Esophagus muscularis mucosa (tissue), 4 donors: ENCODE measurements around the gene PRKCQ. TPM values are rescaled to one million over a fixed set of nuclear protein-coding genes. Genes with fewer than 3 reads are reported as not detected.

Experiments
- DNase-seq: peaks from one replicate; pipeline ENCODE4 v3.0.0-alpha.2; 2017; ENCODE audit errors: extremely low spot score
- H3K27ac ChIP-seq, 4 donors: fragments of 200-600 bp; sonication (generic); replicated peaks in 1 of 4; 1 replicate in 3 of 4; 2 replicates in 1 of 4; pipeline ENCODE4 v1.5.1; 2016 to 2019; ENCODE audit warnings: mild to moderate bottlenecking in 1 of 4
- H3K27me3 ChIP-seq, 4 donors: fragments of 200-600 bp; sonication (generic); one replicate each; pipeline versions ENCODE4 v1.5.1 to v1.6.0; 2016 to 2019
- H3K36me3 ChIP-seq, 4 donors: fragments of 200-600 bp; sonication (generic); one replicate each; pipeline ENCODE4 v1.5.1; 2016 to 2019
- H3K4me1 ChIP-seq, 4 donors: fragments of 200-600 bp; sonication (generic); one replicate each; pipeline ENCODE4 v1.5.1; 2016 to 2019
- H3K4me3 ChIP-seq, 4 donors: fragments of 200-600 bp; sonication (generic); 1 replicate in 2 of 4; 2 replicates in 2 of 4; pipeline ENCODE4 v1.5.1; 2016 to 2019; ENCODE audit warnings: mild to moderate bottlenecking in 4 of 4, moderate library complexity in 1 of 4
- H3K9me3 ChIP-seq, 4 donors: fragments of 200-600 bp; sonication (generic); 1 replicate in 3 of 4; 2 replicates in 1 of 4; pipeline ENCODE4 v1.5.1; 2016 to 2019
- EP300 ChIP-seq: sonication (generic); formaldehyde crosslinking; IDR thresholded peaks from one replicate; pipeline ENCODE4 v1.6.1; 2017; ENCODE audit warnings: antibody characterized with exemption
- POLR2A ChIP-seq: fragments of 450-650 bp; IDR thresholded peaks from one replicate; pipeline ENCODE4 v1.6.1; 2017; ENCODE audit warnings: antibody characterized with exemption, moderate library complexity, mild to moderate bottlenecking, low read depth
- POLR2AphosphoS5 ChIP-seq, 2 donors: sonication (generic); formaldehyde crosslinking; IDR thresholded peaks; one replicate each; pipeline ENCODE4 v1.6.1; 2017; ENCODE audit warnings: antibody characterized with exemption in 2 of 2
- WGBS: methylation state at CpG from one replicate; pipeline ENCODE4 v1.1.5; 2018; 5-methylcytosine and 5-hydroxymethylcytosine counted together
- intact Hi-C: fragments of 100-400 bp; cut with DNase I; formaldehyde crosslinking; loops from one replicate; pipeline ENCODE4 v1.15.1; 2023
- total RNA-seq, 4 donors: library from RNA; depleted of rRNA; stranded (reverse); fragments of >200 nt; gene quantifications; one replicate each; pipeline versions ENCODE4 v1.1.0 to v1.2.1, GENCODE V29; 2016
- TF ChIP-seq, protein P1 (sequence below), 3 experiments: fragments of 200-600 bp in 2 of 3; fragments of 450-650 bp in 1 of 3; sonication (generic) in 2 of 3; IDR thresholded peaks; one replicate each; pipeline ENCODE4 v1.5.1; 2017 to 2019; ENCODE audit warnings: antibody characterized with exemption in 3 of 3, mild to moderate bottlenecking in 2 of 3, moderate library complexity in 1 of 3

PRKCQ gene
- total RNA-seq, 4 donors from 2014 or later = 4.6 to 9.4 (median 6.8) TPM

DNA sequence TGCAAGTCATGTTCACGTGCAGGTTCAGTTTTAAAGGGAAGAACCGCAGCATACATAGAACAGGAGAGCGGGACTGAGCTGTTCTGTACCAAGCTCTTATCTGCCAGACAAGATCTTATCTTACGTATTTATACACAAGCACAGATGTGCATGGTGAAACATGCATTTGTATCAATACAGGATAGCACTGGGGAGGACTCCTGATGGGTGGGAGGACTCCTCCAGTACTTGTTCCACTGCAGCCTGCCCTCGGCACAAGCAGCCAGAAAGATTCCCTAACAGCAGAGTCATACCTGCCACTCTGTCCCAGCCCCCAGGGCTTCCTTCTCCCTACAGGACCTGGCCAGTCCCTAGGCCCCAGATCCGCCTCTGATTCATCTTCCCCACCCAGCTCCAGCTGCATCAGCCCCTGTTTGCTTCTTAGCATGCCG lies 13.2 kb upstream of the PRKCQ start:
- H3K36me3 ChIP-seq = no peaks in the 10 kb centered on the region
- no peak overlapping the region for H3K27ac ChIP-seq
- intact Hi-C loops = no loop called here
- no peak for TF ChIP-seq POLR2AphosphoS5 (IDR thresholded peaks at IDR 0.05)
- TF ChIP-seq, protein P1, sequence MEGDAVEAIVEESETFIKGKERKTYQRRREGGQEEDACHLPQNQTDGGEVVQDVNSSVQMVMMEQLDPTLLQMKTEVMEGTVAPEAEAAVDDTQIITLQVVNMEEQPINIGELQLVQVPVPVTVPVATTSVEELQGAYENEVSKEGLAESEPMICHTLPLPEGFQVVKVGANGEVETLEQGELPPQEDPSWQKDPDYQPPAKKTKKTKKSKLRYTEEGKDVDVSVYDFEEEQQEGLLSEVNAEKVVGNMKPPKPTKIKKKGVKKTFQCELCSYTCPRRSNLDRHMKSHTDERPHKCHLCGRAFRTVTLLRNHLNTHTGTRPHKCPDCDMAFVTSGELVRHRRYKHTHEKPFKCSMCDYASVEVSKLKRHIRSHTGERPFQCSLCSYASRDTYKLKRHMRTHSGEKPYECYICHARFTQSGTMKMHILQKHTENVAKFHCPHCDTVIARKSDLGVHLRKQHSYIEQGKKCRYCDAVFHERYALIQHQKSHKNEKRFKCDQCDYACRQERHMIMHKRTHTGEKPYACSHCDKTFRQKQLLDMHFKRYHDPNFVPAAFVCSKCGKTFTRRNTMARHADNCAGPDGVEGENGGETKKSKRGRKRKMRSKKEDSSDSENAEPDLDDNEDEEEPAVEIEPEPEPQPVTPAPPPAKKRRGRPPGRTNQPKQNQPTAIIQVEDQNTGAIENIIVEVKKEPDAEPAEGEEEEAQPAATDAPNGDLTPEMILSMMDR (IDR thresholded peaks at IDR 0.05) = no peak
- no peak for TF ChIP-seq EP300
- TF ChIP-seq POLR2A = no peak
- no peaks in the 10 kb centered on the region for H3K9me3 ChIP-seq
- H3K4me3 ChIP-seq = no peak overlapping the region
- no peak for DNase-seq
- peaks cover 0 to 12% (median 0%) of the 10 kb centered on the region in 4 donors for H3K27me3 ChIP-seq
- WGBS = 92% methylated on average over 7 of the region's 7 CpGs
- H3K4me1 ChIP-seq = no peaks in the 10 kb centered on the region

DNA sequence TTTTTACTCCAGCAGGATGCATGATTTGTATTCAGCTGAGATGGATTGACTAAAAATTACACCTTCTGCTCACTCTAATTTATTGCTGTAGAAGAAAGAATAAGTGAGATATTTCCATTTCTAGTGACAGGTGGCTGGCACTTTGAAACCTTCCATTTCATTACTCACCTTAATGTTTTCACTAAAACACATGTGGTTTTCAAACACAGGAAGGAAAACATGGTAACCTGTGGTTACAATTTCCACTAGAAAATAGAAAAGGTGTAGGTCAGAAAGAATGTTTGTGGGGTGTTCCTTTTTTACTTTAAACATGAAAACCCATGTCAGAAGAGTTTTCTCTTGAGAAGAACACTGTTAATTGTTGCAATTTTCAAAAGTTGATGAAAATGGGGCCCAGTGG lies 12.0 kb upstream of the PRKCQ start:
- no peak for DNase-seq
- TF ChIP-seq, protein P1 (IDR thresholded peaks at IDR 0.05) = no peak
- no peak for TF ChIP-seq EP300
- no peak for TF ChIP-seq POLR2A
- TF ChIP-seq POLR2AphosphoS5 (IDR thresholded peaks at IDR 0.05) = no peak
- H3K27ac ChIP-seq = no peak overlapping the region
- H3K27me3 ChIP-seq = peaks cover 0 to 12% (median 0%) of the 10 kb centered on the region in 4 donors
- H3K4me1 ChIP-seq = no peaks in the 10 kb centered on the region
- no peaks in the 10 kb centered on the region for H3K36me3 ChIP-seq
- no peaks in the 10 kb centered on the region for H3K9me3 ChIP-seq
- intact Hi-C loops = no loop called here
- H3K4me3 ChIP-seq = no peak overlapping the region

DNA sequence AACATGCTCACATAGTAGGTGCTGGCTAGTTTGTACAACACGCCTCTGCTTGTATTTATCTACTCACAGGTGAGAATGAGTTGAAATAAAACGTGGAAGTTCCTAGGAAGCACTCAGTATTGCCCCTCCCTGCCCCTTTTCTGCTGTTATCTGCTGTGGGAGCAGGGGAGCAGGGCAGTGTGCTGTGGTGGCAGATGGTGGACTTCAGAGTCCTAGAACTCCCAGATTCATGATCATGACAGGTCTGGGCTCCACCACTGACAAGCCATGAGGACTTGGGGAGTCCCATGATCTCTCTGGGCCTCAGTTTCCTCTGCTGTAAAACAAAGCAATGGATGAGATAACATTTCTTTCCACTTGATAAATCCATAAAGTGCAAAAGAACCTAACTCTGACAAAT lies 11.6 kb upstream of the PRKCQ start:
- H3K27me3 ChIP-seq = peaks cover 0 to 12% (median 0%) of the 10 kb centered on the region in 4 donors
- no peaks in the 10 kb centered on the region for H3K9me3 ChIP-seq
- 71% methylated on average over 2 of the region's 2 CpGs for WGBS
- intact Hi-C loops = no loop called here
- TF ChIP-seq, protein P1 (IDR thresholded peaks at IDR 0.05) = no peak
- TF ChIP-seq EP300 = no peak
- no peak for TF ChIP-seq POLR2AphosphoS5 (IDR thresholded peaks at IDR 0.05)
- no peak for TF ChIP-seq POLR2A
- no peak overlapping the region for H3K4me3 ChIP-seq
- H3K27ac ChIP-seq = no peak overlapping the region
- DNase-seq = no peak
- no peaks in the 10 kb centered on the region for H3K4me1 ChIP-seq
- H3K36me3 ChIP-seq = no peaks in the 10 kb centered on the region

DNA sequence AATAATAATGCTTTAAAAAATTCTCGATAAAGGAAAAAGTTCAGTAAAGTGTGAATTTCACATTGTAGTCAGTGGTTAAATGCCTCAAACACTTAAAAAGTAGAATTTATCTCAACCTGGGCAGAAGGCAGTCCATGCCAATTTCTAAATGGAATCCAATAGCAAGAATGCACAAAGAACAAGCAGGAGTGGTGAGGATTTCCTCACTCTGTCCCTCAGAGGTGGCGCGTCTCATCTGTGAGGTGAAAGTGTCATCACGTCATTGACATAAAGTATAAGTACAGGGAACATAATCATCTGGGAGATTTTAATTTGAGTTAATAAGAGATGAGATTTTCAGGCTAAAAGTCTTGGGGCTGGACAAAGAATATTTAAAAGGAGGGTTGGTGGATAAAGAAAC lies 10.0 kb upstream of the PRKCQ start:
- H3K4me3 ChIP-seq = no peak overlapping the region
- no peaks in the 10 kb centered on the region for H3K36me3 ChIP-seq
- intact Hi-C loops = no loop called here
- H3K9me3 ChIP-seq = no peaks in the 10 kb centered on the region
- H3K4me1 ChIP-seq = no peaks in the 10 kb centered on the region
- peaks cover 0 to 12% (median 0%) of the 10 kb centered on the region in 4 donors for H3K27me3 ChIP-seq
- DNase-seq = no peak
- 95% methylated on average over 4 of the region's 4 CpGs for WGBS
- TF ChIP-seq, protein P1 (IDR thresholded peaks at IDR 0.05) = no peak
- TF ChIP-seq POLR2A = no peak
- no peak for TF ChIP-seq EP300
- no peak for TF ChIP-seq POLR2AphosphoS5 (IDR thresholded peaks at IDR 0.05)
- H3K27ac ChIP-seq = no peak overlapping the region
